Smooth muscle cell (in vitro differentiated cells): ENCODE measurements around the gene TMEM266. TPM values are rescaled to one million over a fixed set of nuclear protein-coding genes. Genes with fewer than 3 reads are reported as not detected.

Source experiments
- DNase-seq: peaks from one replicate; lab custom pipeline; 2025; ENCODE audit not compliant: unreplicated experiment; lab: John Stamatoyannopoulos, UW
- H2AFZ ChIP-seq: fragments of 200-600 bp; sonication (generic); 2 replicates; pipeline ENCODE4 v1.6.0; 2016; ENCODE audit warnings: antibody characterized with exemption, low read depth, mild to moderate bottlenecking
- H3F3A ChIP-seq: fragments of 200-600 bp; sonication (generic); 2 replicates; pipeline ENCODE4 v1.6.0; 2017; ENCODE audit warnings: antibody characterized with exemption, low read depth
- H3K27ac ChIP-seq: fragments of 200-600 bp; sonication (generic); 2 replicates; pipeline ENCODE4 v1.5.1; 2016; ENCODE audit warnings: low read depth, mild to moderate bottlenecking
- H3K27me3 ChIP-seq: fragments of 200-600 bp; sonication (generic); 2 replicates; pipeline ENCODE4 v1.6.1; 2016; ENCODE audit warnings: low read depth, mild to moderate bottlenecking
- H3K36me3 ChIP-seq: fragments of 200-600 bp; sonication (generic); 2 replicates; pipeline ENCODE4 v1.5.1; 2016; ENCODE audit warnings: low read depth
- H3K4me1 ChIP-seq: fragments of 200-600 bp; sonication (generic); 2 replicates; pipeline ENCODE4 v1.5.1; 2016; ENCODE audit warnings: low read depth
- H3K4me2 ChIP-seq: fragments of 200-600 bp; sonication (generic); 2 replicates; pipeline ENCODE4 v1.6.0; 2016; ENCODE audit warnings: mild to moderate bottlenecking
- H3K4me3 ChIP-seq: fragments of 200-600 bp; sonication (generic); 2 replicates; pipeline ENCODE4 v1.5.1; 2016; ENCODE audit warnings: mild to moderate bottlenecking
- H3K79me2 ChIP-seq: fragments of 200-600 bp; sonication (generic); 2 replicates; pipeline ENCODE4 v1.6.0; 2016; ENCODE audit warnings: low read depth, mild to moderate bottlenecking
- H3K9ac ChIP-seq: fragments of 200-600 bp; sonication (generic); 2 replicates; pipeline ENCODE4 v1.6.0; 2016; ENCODE audit warnings: low read depth
- H3K9me3 ChIP-seq: fragments of 200-600 bp; sonication (generic); replicated peaks from 2 replicates; pipeline ENCODE4 v1.5.1; 2016; ENCODE audit warnings: low read depth
- H4K20me1 ChIP-seq: fragments of 200-600 bp; sonication (generic); 2 replicates; pipeline ENCODE4 v1.6.0; 2016; ENCODE audit warnings: low read depth
- CTCF ChIP-seq: fragments of 200-600 bp; sonication (generic); IDR thresholded peaks from 2 replicates; pipeline ENCODE4 v1.5.1; 2017; ENCODE audit warnings: borderline replicate concordance, mild to moderate bottlenecking, antibody characterized with exemption; ENCODE audit not compliant: insufficient read depth, poor library complexity, severe bottlenecking
- WGBS: methylation state at CpG from one replicate; pipeline ENCODE4 v1.1.7; 2016; ENCODE audit warnings: low lambda C conversion rate; 5-methylcytosine and 5-hydroxymethylcytosine counted together
- polyA plus RNA-seq: library from polyadenylated mRNA; unstranded; fragments of >200 nt; fragmentation: Nextera tagmentation; extraction: Ambion mirVana; gene quantifications from 2 replicates; pipeline ENCODE4 v1.2.1, GENCODE V29; 2016
- total RNA-seq: library from RNA; depleted of rRNA; stranded (reverse); fragments of >200 nt; gene quantifications from 2 replicates; pipeline ENCODE4 v1.2.3, GENCODE V29; 2014

Gene TMEM266
- total and polyA plus RNA-seq, 2 experiments from 2014 or later: 0.27 TPM; not detected in 1

DNA sequence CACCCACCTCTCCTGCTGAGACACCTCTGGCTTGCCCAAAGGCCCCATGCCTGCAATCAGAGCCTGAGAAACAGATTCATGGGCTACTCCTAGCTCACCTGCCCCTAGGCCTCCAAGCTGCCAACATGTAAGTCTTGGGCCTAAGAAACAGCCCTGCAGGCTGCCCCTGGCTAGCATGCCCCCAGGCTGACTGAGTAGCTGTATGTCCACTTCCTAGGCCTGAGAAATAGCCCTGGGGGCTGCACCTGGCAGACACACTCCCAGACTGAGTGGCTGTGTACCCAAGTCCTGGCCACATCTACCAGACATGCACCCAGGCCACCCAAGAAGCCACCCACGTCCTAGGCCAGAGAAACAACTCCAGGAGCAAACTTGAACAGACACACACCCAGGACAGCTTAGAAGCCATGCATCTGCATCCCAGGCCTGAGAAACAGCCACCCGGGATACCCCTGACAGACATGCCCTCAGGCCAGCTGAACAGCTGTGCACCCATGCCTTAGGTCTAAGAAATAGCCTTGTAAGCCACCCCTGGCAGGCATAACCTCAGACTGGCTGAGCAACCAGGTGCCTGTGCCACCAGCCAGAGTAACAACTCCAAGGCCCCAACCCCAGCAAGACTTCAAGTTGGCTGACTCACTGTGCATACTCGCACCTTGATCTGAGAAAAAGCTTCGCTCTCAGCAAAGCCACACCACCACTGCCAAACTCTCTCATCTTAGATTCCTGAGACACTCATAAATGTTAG lies 35.6 kb upstream of the TMEM266 start:
- H3K4me1 ChIP-seq: no peaks in the 10 kb centered on the region
- H3K9me3 ChIP-seq: no peaks in the 10 kb centered on the region
- no peaks in the 10 kb centered on the region for H3F3A ChIP-seq
- H3K4me3 ChIP-seq: no peak overlapping the region
- no peak for TF ChIP-seq CTCF
- H4K20me1 ChIP-seq: no peaks in the 10 kb centered on the region
- peaks cover 3% of the 10 kb centered on the region for H3K36me3 ChIP-seq
- no peak for DNase-seq
- H3K79me2 ChIP-seq: no peaks in the 10 kb centered on the region
- no peak overlapping the region for H3K27ac ChIP-seq
- no peak overlapping the region for H3K9ac ChIP-seq
- H3K4me2 ChIP-seq: no peak overlapping the region
- 87% methylated on average over 4 of the region's 4 CpGs for WGBS
- no peaks in the 10 kb centered on the region for H3K27me3 ChIP-seq
- no peak overlapping the region for H2AFZ ChIP-seq

GRCh38 chr15:76032046-76032445 lies 27.7 kb upstream of the TMEM266 start:
- H3K27ac ChIP-seq: no peak overlapping the region
- no peak overlapping the region for H3K9ac ChIP-seq
- no peak overlapping the region for H3K4me2 ChIP-seq
- peaks cover 20% of the 10 kb centered on the region for H3K4me1 ChIP-seq
- H4K20me1 ChIP-seq: no peaks in the 10 kb centered on the region
- no peak overlapping the region for H2AFZ ChIP-seq
- no peaks in the 10 kb centered on the region for H3K9me3 ChIP-seq
- H3K27me3 ChIP-seq: no peaks in the 10 kb centered on the region
- no peak for DNase-seq
- TF ChIP-seq CTCF: no peak
- no peaks in the 10 kb centered on the region for H3F3A ChIP-seq
- WGBS: 92% methylated on average over 1 of the region's 1 CpG
- H3K79me2 ChIP-seq: no peaks in the 10 kb centered on the region
- H3K4me3 ChIP-seq: no peak overlapping the region
- peaks cover 3% of the 10 kb centered on the region for H3K36me3 ChIP-seq

- no peaks in the 10 kb centered on the region for H3F3A ChIP-seq
- no peaks in the 10 kb centered on the region for H3K79me2 ChIP-seq
- DNase-seq: no peak
- TF ChIP-seq CTCF: no peak
- H3K4me3 ChIP-seq: no peak overlapping the region
- no peak overlapping the region for H3K27ac ChIP-seq
- peaks cover 20% of the 10 kb centered on the region for H3K4me1 ChIP-seq
- H3K9me3 ChIP-seq: no peaks in the 10 kb centered on the region
- no peaks in the 10 kb centered on the region for H3K36me3 ChIP-seq
- WGBS: 92% methylated on average over 1 of the region's 1 CpG
- H3K4me2 ChIP-seq: no peak overlapping the region
- no peaks in the 10 kb centered on the region for H4K20me1 ChIP-seq
- H2AFZ ChIP-seq: no peak overlapping the region
- H3K9ac ChIP-seq: no peak overlapping the region
- H3K27me3 ChIP-seq: no peaks in the 10 kb centered on the region
These were observed 26.3 kb upstream of the TMEM266 start for GRCh38 chr15:76033438-76033837.

DNA sequence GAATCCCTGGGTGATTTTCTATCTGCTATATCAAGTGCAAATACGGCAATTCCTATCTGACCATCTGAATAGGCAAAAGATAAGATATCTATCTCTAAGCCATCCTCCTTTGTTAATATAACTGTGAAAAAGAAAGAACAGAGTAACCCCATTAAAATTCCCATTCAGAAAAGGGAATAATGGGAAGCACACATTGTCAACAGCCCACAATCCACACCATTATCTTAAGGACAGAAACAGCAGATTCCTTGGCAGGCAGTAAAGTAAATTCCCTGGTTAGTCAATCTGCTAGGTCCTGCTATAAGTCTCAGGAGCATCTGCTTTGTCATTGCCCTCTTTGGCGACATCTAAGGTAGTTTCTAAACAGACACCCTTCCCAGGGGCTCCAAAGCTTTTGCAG lies 25.7 kb upstream of the TMEM266 start:
- Histone ChIP-seq H2AFZ (no peak overlapping the region), H3K4me1 (peaks cover 20% of the 10 kb centered on the region), H3K27ac (no peak overlapping the region), H3K4me2 (no peak overlapping the region), H3K9me3 (no peaks in the 10 kb centered on the region), H3K27me3 (no peaks in the 10 kb centered on the region), H4K20me1 (no peaks in the 10 kb centered on the region), H3K79me2 (no peaks in the 10 kb centered on the region), H3K36me3 (no peaks in the 10 kb centered on the region), H3F3A (no peaks in the 10 kb centered on the region), H3K4me3 (no peak overlapping the region), H3K9ac (no peak overlapping the region)
- no peak for TF ChIP-seq CTCF
- DNase-seq: no peak
- 38% methylated on average over 2 of the region's 2 CpGs for WGBS
